Measurements from ENCODE around the gene RAB40AL.
"Not testable (repeated sequence)": the region's sequence is repeated elsewhere in the genome, so short reads cannot be mapped to it uniquely, and the experiment has no call there.

RAB40AL gene, protein sequence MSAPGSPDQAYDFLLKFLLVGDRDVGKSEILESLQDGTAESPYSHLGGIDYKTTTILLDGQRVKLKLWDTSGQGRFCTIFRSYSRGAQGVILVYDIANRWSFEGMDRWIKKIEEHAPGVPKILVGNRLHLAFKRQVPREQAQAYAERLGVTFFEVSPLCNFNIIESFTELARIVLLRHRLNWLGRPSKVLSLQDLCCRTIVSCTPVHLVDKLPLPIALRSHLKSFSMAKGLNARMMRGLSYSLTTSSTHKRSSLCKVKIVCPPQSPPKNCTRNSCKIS

DNA sequence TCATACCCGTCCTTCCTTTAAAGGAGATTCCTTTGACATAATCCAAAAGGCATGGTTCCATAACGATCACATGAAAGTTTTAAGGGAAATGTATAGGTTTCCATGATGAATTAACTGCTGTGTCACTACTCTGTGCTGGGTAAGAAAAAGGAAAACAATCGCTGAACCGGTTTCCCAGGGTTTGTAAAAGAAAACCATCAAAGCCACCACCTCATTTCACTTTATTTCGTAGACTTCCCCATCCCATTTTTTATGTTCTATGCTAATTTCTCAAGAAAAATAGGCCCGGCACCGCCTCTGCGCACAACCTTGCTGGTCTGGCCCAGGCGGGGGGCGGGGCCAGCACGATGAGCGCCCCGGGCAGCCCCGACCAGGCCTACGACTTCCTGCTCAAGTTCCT lies at the start of gene RAB40AL:
TSS of gene RAB40AL (plus strand) at position 301 of the 400 bp plus-strand sequence. CDS start at position 348, 47 bp downstream.
- not testable (repeated sequence) for DNase-seq

DNA sequence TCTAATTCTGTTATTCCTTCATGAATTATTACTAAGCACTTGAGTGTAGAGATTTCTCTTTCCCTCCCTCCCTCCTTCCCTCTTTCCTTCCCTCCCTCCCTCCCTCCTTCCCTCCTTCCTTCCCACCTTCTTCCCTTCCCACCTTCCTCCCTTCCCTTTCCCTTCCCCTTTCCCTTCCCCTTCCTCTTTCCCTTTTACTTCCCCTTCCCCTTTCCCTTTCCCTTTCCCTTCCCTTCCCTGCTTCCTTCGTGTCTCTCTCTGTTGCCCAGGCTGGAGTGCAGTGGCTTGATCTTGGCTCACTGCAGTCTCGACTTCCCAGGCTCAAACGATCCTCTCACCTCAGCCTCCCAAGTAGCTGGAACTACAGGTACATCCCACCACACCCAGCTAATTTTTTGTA lies 49.4 kb upstream of the RAB40AL start:
- no peak for DNase-seq

DNA sequence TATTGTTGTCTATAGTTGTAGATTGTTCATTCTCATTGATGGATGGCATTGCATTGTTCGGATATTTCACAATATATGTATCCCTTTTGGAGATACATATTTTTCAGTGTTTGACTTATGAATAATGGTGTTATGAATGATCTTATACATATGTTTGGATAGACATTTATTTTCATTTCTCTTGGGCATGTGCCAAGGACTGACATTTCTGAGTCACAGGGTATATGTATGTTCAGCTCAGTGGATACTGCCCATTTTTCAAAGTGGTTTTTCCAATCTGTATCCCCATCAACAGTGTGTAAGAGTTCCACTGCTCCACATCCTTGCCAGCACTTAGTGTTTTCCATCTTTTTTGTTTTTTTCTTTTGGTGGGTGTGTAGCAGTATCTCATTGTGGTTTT lies 45.0 kb upstream of the RAB40AL start:
- DNase-seq = no peak

DNA sequence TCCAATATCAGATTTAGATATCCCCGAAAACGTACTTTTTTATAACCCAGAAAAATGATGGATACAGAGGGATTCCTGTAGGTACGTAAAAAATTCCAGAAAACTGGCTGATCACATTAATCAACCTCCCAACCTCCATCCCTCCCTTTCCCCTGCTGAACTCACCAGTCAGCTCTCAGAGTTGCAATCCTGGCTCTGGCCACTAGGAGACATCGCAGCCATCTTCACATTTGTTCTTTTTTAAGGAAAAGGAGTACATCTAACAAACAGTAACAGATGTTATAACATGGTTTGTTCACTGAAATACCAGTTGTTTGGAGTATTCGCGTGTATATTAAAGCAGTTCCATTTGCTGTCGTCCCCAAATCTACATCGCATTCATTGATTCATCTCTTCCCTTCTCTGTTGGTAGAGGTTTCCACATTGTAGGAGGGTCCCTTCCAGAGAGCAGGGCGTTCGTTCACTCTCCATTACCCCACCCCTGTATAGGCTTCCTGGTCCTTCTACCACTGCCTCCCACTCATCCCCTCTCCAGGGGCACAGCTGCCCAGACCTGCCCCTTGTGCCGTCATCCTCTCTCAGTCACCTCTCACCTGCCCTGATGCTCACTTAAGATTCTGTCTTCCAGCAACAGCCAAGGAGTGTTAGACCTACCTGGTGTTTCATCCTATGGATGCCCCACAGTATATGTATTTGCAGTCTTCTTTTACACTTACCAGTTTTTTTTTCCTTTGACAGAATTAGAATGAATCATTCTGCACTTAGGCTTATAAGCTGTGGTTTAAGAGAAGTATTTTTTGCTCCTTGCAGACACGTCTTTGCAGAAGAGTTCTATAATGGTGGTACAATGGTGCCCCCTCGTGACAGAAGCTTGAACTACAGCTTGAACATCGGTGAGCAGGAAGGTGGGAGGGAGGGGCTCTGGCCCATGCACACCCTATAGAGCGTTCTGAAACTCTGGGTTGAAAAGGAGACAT lies 36.8 kb upstream of the RAB40AL start:
- peak; percentile 88 for DNase-seq

DNA sequence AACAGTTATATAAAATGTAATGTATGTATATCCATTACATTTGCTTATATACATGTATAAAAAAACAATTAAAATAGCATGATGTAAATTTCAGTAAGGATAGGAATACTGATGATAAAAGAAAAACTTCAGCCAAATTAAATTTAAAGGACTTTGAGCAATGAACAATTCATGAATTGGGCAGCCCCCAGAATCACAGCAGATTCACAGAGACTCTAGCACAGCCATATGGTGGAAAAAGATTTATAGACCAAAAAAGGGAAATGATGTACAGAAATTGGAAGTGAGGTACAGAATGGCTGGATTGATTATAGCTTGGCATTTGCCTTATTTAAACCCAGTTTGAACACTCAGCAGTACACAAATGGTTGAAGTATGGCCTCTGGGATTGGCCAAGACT lies 34.7 kb upstream of the RAB40AL start:
- no peak for DNase-seq

DNA sequence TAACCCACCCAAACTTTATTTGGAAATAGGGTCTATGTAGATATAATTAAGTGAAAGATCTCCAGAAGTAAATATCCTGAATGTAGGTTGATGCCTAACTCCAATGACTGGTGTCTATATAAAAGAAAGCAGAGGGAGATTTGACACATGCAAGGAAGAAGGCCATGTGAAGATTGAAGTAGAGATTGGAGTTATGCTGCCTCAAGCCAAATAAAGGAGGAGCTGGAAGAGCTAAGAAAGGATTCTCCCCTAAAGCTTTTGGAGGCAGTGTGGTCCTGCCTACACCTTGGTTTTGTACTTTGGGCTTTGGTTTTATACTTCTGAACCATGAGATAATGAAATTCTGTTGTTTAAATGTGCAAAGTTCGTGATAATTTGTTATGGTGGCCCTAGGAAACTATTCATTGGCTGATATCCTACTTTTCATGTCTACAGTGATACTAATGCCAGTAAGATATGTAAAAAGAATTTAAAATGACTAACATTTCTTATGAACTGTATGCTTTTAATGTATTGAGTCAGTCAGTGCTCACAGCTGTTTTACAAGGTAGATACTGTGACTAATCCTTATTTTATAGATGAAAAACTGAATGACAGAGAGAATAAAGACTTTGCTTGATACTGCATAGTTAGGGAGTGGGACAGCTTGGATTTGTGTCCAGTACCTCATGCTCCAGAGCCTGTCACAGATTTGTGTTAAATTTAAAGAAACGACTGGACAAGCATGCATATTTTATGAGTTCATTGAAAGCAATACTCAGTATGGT lies 5.9 kb upstream of the RAB40AL start:
- no peak for DNase-seq

DNA sequence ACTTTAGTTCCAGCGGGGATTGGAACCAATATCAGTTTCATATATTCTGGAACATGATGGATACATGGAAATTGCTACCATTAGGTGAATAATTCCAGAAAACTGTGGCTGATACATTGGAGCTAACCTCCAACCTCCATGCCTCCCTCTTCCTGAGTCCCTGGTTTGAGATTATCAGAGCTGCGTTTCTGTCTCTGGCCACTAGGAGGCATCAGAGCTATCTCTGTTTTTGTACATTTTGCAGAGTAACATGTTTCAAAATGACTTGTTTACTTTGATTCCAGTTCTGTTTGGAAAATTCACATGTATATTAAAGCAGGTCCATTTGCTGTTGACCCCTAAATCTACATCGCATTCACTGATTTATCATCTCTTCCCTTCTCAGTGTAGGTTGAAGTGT lies 2.4 kb upstream of the RAB40AL start:
- DNase-seq = peak; percentile 68

DNA sequence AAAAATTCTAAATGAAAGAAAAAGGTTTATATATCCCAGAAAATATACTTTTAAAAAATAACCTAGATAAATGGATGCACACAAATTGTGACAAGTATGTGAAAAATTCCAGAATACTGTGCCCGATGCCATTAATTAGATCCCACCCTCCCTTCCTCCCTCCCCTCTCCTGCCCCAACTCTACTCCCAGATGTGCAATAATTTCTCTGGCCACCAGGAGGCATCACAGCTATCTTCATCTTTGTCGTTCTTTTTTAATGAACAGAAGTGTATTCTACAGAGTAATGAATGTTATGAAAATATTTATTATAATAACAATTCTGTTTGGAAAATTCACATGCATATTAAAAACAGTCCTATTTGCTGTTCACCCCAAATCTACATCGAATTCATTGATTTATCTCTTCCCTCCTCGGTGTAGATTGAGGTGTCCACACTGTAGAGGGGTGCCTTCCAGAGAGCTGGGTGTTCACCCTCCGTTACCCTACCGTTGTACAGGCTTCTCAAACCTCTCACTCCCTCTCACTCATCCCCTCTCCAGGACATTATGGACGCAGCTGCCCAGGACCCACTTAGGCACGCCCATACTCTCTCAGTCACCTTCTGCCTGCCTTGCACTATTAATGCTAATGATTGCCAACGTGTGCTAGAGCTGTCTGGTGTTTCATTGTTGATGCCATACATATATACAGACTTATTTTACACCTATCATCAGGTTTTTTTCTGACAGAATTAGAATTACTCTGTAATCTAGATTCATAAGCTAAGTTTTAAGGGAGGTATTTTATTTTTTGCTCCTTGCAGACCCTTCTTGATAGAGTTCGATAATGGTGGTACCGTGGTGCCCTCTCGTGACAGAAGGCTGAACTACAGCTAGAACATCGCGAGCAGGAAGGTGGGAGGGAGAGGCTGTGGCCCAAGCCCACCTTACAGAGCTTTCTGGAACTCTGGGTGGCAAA lies 14.1 kb downstream of the RAB40AL start:
- peak; percentile 82 for DNase-seq

DNA sequence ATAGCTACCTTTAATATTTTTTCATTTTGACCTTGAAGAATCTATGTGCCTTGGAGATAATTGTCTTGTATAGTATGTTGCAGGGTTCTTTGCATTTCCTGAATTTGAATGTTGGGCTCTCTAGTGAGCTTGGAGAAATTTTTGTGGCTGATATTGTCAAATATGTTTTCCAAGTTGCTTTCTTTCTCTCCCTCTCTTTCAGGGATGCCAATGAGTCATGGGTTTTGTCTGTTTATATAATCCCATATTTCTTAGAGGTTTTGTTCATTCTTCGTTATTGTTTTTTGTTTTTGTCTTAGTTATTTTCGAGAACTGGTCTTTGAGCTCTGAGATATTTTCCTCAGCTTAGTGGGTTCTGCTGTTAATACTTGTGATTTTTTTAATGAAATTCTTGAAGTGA lies 20.7 kb downstream of the RAB40AL start:
- no peak for DNase-seq

DNA sequence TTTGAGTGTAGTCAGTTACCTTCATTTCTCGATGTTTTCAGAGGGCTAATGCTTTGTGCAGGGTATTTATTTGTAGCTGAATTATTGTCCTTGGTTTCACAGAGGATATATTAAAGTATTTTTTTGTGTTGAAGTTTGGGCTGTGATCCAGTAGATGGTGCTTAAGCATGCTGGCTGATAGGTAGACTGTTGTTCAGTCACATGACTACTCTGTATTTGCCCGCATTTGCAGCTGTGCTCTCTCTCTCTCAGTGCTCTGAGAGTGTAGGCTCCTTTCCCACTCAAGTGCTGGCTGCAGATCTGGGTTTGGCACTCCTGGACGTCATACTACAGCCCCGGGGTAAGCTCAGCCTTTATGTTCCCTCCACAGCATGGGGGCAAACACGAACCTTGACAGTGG lies 21.7 kb downstream of the RAB40AL start:
- DNase-seq = no peak

DNA sequence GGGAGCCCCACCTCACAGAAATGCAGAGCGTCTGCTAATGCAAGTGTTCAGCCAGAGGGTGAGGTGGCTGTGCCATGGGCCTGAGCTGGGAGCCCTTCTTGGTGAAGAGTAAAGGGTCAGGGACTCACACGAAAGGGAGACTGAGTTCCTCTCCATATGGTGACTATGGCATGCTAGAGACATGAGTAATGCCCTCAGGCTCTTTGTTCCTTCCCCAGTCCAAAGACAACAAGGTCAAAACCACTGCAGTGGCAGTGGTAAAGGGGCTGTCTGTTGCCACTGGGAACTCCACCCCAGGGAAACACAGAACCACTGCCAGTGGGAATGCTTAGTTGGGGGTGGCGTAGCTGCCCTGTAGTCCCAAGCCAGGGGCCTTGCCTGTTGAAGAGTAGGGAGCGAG lies 22.4 kb downstream of the RAB40AL start:
- no peak for DNase-seq

DNA sequence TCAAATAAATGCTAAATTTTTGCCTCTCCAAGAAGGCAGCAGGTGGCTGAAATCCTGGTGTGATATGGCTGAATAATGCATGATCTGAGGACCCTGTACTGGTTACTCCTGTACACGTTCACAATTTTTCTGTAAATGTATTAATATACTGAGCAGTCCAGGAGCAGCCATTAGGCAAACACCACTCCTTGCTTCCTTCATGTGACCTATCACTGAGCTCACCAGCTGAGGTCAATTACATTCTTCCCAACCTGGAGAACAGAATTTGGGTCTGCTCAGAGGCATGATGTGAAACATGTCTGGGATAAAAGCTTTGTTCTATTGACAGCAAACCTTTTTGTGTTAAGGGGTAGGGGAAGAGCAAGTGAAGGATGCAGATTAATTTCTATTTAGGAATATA lies 26.9 kb downstream of the RAB40AL start:
- DNase-seq = no peak

DNA sequence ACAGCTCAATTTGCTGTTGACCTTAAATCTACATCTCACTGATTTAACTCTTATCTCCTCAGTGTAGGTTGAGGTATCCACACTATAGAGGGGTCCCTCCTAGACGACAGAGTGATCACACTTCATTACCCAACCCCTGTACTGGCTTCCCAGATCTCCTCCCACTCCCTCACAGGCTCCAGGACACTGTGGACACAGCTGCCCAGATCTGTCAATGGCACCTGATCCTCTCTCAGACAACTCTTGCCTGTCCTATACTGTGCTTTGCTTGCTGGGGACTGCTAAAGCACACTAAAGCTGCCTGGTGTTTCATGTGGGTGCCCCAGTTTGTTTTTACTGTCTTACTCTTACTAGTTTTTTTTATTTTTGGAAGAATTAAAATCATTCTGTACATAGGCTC lies 27.9 kb downstream of the RAB40AL start:
- no peak for DNase-seq

DNA sequence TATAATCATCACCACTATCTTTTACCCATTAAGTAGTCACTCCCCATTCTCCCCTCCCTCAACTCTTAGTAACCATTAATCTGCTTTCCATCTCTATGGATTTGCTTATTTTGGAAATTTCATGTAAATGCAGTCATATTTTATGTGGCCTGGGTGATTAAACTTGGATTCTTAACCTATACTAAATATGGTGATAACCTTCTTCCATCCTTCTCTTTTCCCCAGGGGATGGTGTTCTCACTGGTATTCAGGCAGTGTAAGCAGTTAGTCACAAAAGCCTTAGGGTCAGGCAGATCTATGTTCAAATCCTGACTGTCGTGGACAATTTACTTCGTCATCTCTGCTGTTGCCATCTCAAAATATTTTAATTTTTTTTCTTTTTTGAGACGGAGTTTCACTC lies 29.6 kb downstream of the RAB40AL start:
- DNase-seq = no peak

DNA sequence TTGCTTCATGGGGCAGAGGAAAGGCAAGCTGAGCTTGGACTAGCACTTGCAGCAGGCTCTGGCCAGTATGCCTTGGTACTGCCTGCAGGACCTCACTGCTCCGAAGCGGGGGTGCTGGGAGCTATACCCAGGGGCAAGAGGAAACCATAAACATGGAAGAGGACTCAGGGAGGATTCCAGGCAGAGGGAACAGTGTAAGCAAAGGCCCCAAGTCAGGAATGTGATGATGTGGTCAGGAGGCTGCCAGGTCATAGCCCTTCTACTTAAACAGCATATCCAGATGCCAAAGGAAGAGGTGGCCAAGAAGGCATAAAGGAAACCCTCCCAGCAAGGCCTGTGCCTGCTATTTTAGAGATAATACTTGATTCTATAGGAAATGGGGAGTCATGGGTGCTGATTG lies 31.1 kb downstream of the RAB40AL start:
- DNase-seq = no peak

DNA sequence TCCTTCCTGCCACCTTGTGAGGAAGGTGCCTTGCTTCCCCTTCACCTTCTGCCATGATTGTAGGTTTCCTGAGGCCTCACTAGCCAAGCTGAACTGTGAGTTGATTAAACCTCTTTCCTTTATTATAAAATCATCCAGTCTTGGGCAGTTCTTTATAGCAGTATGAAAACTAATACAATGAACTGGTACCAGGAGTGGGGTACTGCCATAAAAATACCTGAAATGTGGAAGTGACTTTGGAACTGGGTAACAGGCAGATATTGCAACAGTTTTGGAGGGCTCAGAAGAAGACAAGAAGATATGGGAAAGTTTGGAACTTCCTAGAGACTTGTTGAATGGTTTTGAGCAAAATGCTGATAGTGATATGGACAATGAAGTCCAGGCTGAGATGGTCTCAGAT lies 34.5 kb downstream of the RAB40AL start:
- DNase-seq = not testable (repeated sequence)

DNA sequence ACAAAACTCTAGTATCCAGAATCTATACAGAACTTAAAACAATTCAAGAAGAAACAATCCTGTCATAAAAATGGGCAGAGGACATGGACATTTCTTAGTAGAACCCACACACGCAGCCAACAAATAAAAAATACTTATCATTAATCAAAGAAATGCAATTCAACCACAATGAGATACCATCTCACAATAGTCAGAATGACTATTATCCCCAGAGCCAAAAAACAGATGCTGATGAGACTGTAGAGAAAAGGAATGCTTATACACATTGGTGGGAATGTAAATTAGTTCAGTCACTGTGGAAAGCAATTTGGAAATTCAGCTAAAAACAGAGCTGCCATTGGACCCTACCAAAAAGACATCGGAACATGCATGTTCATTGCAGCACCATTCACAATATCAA lies 37.9 kb downstream of the RAB40AL start:
- no peak for DNase-seq

DNA sequence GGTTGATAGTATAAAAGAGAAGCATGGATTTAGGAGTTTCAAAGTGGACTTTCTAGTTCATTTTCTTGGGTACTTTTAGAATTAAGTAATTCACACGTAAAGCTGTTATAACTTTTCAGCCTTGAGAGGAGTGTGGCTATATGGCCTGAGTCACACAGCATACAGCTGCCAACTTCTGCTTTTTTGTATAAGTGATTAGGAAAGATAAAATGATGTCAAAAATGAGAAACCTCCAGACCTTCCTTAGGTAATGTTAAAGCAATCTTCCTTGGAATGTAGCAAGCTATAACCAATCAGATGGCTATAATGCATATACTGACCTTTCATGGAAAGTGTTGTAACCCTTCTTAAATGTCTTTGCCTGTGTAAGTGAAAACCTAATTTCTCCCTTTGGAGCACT lies 39.2 kb downstream of the RAB40AL start:
- no peak for DNase-seq

DNA sequence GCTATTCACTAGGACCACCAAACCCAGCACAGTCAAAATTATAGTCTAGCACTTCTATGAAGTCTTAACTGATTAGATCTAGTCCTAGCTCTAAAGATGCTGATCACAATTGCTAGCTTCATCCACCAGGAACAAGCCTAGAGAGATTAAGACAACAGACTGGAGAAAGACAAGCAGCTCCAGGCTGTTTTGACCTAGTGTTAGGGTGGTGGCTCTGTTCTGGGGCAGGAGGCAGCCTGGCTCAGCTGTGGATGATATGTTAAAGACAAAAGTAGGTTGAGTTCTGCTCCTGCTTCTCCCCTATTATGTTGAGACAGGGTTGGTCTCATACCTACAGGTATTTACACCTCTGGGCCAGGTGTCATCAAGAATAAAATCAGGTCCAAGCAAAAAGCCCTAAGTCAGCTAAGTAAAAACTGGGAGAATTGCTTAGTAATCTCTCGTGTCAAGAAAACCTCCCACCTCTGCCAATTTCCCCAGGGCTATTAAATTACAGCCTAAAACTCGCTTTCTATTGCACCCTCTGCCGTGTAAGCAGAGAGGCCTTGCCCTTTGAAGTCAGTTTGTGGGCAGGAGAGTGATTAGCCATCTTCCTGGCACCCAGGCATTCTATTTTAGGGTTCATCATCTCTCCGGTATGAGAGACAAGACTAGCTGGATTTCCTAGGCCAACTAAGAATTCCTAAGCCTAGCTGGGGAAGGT lies 39.9 kb downstream of the RAB40AL start:
- no peak for DNase-seq

DNA sequence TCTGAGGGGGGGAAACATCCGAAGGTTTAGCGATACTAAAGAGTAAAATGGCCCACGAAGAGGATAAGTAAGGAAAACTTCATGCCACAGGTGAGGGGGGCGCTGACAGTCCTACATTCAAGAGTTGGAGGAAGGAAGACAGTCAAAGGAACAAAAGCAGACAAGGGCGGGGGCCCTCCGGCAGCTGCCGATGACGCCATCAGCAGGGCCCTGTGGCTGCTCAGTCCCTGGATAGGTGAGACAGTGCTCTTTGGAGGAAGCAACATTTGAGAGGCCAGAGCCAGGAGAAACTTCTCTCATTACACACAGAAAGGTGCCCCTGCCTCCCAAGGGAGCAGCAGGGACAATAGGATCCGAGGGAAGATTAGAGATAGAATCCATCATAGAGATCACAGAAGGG lies 41.5 kb downstream of the RAB40AL start:
- DNase-seq = no peak

DNA sequence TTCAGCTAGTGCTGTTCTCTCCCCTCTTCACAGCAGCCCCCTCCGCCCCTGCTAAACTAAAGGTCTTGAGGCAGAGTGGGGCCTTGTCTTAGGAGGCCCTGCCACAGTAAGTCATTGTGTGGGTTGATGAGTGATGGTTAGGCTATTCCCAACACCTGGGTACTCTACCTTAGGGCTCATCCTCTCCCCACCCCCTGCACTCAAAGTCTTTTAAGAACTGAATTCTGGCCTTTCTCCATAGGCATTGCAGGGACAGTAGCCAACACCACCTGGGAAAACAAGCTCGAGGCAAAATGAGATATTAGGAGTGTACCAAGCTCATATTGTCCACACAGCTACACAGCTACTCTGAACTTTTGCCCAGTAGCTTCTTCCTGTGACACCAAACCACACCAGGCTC lies 42.5 kb downstream of the RAB40AL start:
- DNase-seq = no peak

DNA sequence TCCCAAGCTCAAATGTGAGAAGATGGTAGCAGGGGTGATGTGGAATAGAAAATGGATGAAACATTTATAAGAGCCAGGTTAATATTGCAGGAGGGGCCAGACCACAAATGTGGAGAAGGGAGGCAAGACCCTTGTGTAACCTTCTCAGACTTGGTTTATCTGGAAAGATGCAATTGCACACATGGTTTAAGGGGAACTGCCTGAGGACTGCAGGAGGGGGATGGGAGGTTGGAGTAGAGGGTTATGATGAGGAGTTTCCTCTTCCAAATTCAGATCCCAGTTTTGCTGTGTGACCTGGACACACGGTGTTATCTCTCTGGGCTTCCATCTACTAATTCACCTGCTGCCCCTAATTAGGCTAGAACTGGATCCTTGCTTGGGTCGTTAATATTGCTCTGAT lies 46.1 kb downstream of the RAB40AL start:
- DNase-seq = no peak
